Epithelial cell of proximal tubule (primary cell): ENCODE data around the gene APEX1. TPM values are rescaled to one million over a fixed set of nuclear protein-coding genes. Genes with fewer than 3 reads are reported as not detected.

Experiments used
- DNase-seq: peaks from one replicate; pipeline ENCODE4 v3.0.0-alpha.2; 2011; ENCODE audit warnings: low read depth
- H3K4me3 ChIP-seq: 2 replicates; pipeline ENCODE4 v1.5.1; 2011; ENCODE audit warnings: low read depth, mild to moderate bottlenecking, low read length
- CTCF ChIP-seq: conservative IDR thresholded peaks from 2 replicates; pipeline ENCODE4 v1.5.1; 2012; ENCODE audit warnings: low read depth, mild to moderate bottlenecking, low read length
- total RNA-seq: library from RNA; depleted of rRNA; stranded (reverse); fragments of >200 nt; gene quantifications from 2 replicates; pipeline ENCODE4 v1.2.3, GENCODE V29; 2015

APEX1 gene
- total RNA-seq, 1 donor from 2014 or later = 321 TPM

GRCh38 chr14:20469242-20469889, 14.3 kb downstream of the APEX1 start, which contains the start of gene PNP:
Gene PNP (plus strand): TSS chr14:20469406. CDS start chr14:20469525, 119 bp downstream.
- TF ChIP-seq CTCF = no peak
- H3K4me3 ChIP-seq = peak within 1 kb of the TSS; percentile 90
- DNase-seq = peak; percentile 45

DNA sequence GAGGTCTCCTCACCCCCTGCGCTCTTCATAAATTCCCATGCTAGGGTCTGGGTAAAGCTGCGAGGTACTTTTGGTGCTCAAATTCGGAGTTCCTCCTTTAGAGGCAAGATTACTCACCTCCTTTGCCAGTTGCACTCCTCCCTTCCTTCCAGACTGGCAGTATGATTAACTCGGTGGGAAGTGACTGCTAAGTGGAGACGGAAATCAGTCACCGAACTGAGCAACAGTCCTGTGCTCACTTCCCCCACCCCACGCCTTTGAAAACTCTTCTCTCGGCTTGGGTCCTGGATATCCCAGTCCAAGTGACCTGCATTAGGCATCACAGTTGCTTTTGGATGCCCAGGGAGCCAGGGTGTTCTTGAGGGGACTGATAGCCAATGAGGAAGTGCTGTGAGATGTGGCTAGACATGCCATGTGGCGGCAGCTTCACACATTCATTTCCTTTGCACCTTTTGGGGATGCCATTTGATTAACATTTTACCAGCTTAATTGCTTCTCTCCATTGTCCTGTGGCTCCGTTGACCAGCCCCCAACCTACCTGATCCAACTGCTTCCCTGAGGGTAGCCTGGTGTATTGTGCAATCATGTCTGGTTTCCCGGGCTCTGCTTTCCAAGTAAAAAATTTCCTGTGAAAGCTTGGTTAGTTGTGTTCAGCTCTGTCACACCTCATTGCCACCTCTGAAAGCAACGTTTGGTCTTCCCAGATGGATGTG, 15.0 kb downstream of the APEX1 start:
- H3K4me3 ChIP-seq = peak overlapping the region; percentile 90
- TF ChIP-seq CTCF = no peak
- peak; percentile 67 for DNase-seq

DNA sequence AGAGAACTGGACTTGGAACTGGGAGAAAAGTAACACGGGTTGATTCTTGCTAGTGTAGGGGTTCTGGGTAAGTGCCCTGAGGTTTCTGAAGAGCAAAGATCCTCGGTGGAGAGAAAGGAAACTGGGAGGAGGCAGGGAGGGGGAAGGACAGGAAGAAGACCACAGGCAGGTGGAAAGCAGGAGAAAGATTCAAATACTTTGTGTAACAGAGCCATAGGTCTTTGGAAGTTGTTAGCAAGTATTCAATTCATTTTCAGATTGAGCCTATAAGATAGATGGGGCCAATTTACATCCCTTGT, 15.5 kb downstream of the APEX1 start:
- DNase-seq = no peak
- H3K4me3 ChIP-seq = peak overlapping the region; percentile 90
- TF ChIP-seq CTCF = no peak

DNA sequence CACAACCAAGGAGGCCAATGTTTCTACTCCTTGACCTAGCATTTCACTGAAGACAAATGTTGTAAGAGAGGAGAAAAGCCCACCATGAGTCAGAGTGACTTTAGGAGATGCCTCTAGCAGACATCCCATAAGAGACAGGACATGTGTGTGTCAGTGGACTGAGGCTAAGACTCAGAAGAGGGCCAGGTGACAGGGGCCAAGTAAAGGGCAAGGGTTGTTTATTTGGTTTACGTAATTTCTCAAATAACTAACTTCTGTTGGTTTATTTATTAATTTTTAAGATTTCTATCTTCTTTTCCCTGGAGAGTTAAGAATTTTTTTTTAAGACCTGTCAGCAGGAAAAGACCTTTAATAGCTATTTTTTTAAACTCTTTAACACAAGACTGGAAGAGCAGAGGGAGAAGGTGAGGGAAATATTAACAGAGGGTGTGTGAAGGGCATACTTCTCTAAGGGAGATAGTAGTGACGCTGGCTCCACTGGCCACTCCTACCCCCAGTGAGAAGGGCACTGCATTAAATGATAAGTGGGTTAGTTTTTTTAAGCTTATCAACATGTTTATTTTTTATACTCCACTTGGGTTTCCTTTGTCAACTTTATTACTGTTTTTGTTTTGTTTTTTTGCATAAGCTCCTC, 17.6 kb downstream of the APEX1 start:
- no peak for TF ChIP-seq CTCF
- H3K4me3 ChIP-seq = no peak overlapping the region
- no peak for DNase-seq

DNA sequence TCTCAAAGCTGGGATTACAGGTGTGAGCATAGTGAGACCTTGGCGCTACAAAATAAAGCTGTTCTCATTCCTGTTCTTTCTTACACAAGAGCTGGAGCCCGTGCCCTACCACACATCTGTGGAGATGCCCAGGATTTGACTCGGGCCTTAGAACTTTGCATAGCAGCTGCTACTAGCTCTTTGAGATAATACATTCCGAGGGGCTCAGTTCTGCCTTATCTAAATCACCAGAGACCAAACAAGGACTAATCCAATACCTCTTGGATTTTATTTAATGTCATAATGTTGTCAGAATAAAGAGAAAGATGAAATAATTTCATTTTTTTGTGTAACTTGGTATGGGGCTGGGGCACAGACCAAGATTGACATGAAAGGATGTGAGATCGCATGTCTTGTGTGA, 21.8 kb downstream of the APEX1 start:
- no peak for DNase-seq
- TF ChIP-seq CTCF = no peak
- no peak overlapping the region for H3K4me3 ChIP-seq

GRCh38 chr14:20477211-20477876, 22.3 kb downstream of the APEX1 start:
- H3K4me3 ChIP-seq = no peak overlapping the region
- no peak for TF ChIP-seq CTCF
- no peak for DNase-seq
